Frontal cortex (tissue), 4 donors: ENCODE results near the gene KIFC3. TPM values are rescaled to one million over a fixed set of nuclear protein-coding genes. Genes with fewer than 3 reads are reported as not detected.
"Not testable (repeated sequence)": the region's sequence is repeated elsewhere in the genome, so short reads cannot be mapped to it uniquely, and the experiment has no call there.

ENCODE experiments used
- DNase-seq, 2 donors: peaks; one replicate each; pipeline ENCODE4 v3.0.0; 2012; ENCODE audit warnings: low spot score in 2 of 2
- FAIRE-seq: peaks from 2 replicates; lab custom pipeline; 2012; peaks lifted over from hg19 to GRCh38; lab: Jason Lieb, UNC
- total RNA-seq: library from RNA; depleted of rRNA; stranded (reverse); fragments of >200 nt; gene quantifications from one replicate; pipeline ENCODE4 v1.2.3, GENCODE V29; 2014
- donor health status: control.
- donor health status: control.
- donor health status: control.

The KIFC3 gene
- total RNA-seq, 1 donor from 2014 or later = 46.1 TPM

GRCh38 chr16:57729852-57730251, 72.4 kb downstream of the KIFC3 start:
- not testable (repeated sequence) for DNase-seq, FAIRE-seq

GRCh38 chr16:57729182-57729484, 73.2 kb downstream of the KIFC3 start:
- FAIRE-seq (no peak), DNase-seq (no peak)

- no peak for DNase-seq
- no peak for FAIRE-seq
Observed at GRCh38 chr16:57728336-57729181, 73.7 kb downstream of the KIFC3 start.

- no peak for DNase-seq
- no peak for FAIRE-seq
Observed at GRCh38 chr16:57727610-57728009, 74.7 kb downstream of the KIFC3 start.

GRCh38 chr16:57726433-57726947, 75.8 kb downstream of the KIFC3 start:
- no peak for DNase-seq
- no peak for FAIRE-seq

GRCh38 chr16:57725976-57726375, 76.3 kb downstream of the KIFC3 start:
- DNase-seq = no peak
- no peak for FAIRE-seq

- FAIRE-seq = no peak
- DNase-seq = no peak
Observed at GRCh38 chr16:57725554-57725953, 76.7 kb downstream of the KIFC3 start.

- DNase-seq = no peak
- no peak for FAIRE-seq
Observed at GRCh38 chr16:57725151-57725550, 77.1 kb downstream of the KIFC3 start.

GRCh38 chr16:57724531-57724930, 77.8 kb downstream of the KIFC3 start:
- FAIRE-seq (no peak), DNase-seq (no peak)

GRCh38 chr16:57723170-57723569, 79.1 kb downstream of the KIFC3 start:
- DNase-seq = no peak

GRCh38 chr16:57722651-57723050, 79.6 kb downstream of the KIFC3 start:
- DNase-seq = no peak
- no peak for FAIRE-seq

More at GRCh38 chr16:57723170-57723569, 79.1 kb downstream of the KIFC3 start:
- no peak for FAIRE-seq

GRCh38 chr16:57722210-57722499, 80.1 kb downstream of the KIFC3 start:
- FAIRE-seq (no peak), DNase-seq (no peak)

- no peak for DNase-seq
- FAIRE-seq = no peak
Observed at GRCh38 chr16:57721356-57722209, 80.7 kb downstream of the KIFC3 start.

GRCh38 chr16:57720142-57720575, 82.1 kb downstream of the KIFC3 start:
- DNase-seq = peak in 1 of 2 donors; percentile 57
- FAIRE-seq = no peak

GRCh38 chr16:57714047-57714446, 88.2 kb downstream of the KIFC3 start:
- no peak for DNase-seq
- no peak for FAIRE-seq

GRCh38 chr16:57713596-57713995, 88.7 kb downstream of the KIFC3 start:
- DNase-seq (no peak), FAIRE-seq (no peak)

- not testable (repeated sequence) for DNase-seq, FAIRE-seq
Observed at GRCh38 chr16:57712569-57712968, 89.7 kb downstream of the KIFC3 start.

GRCh38 chr16:57711993-57712392, 90.3 kb downstream of the KIFC3 start:
- FAIRE-seq (no peak), DNase-seq (no peak)

GRCh38 chr16:57711346-57711745, 90.9 kb downstream of the KIFC3 start:
- DNase-seq (no peak), FAIRE-seq (no peak)

GRCh38 chr16:57709663-57710062, 92.6 kb downstream of the KIFC3 start:
- DNase-seq (no peak), FAIRE-seq (no peak)
